Measurements from ENCODE around the gene PAPSS1. TPM values are rescaled to one million over a fixed set of nuclear protein-coding genes. Genes with fewer than 3 reads are reported as not detected.
"Not testable (repeated sequence)": the region's sequence is repeated elsewhere in the genome, so short reads cannot be mapped to it uniquely, and the experiment has no call there.

PAPSS1 gene
- polyA plus RNA-seq, 3 donors: 46.4 to 79.6 (median 64.8) TPM

- H3K9ac ChIP-seq (ENCODE audit: insufficient read depth, low read length, poor library complexity, severe bottlenecking): no peak overlapping the region
- no peaks in the 10 kb centered on the region for H3K27me3 ChIP-seq (ENCODE audit: control insufficient read depth in 2 of 2, insufficient read depth in 2 of 2, low read length in 2 of 2)
- peaks cover 15 to 49% of the 10 kb centered on the region in 2 donors for H3K36me3 ChIP-seq (replicated peaks in 1 of 2; ENCODE audit: control insufficient read depth in 1 of 2, insufficient read depth in 2 of 2, low read length in 2 of 2)
These were observed 20.4 kb downstream of the PAPSS1 start for GRCh38 chr4:107699466-107700206.

GRCh38 chr4:107696187-107696586, 23.8 kb downstream of the PAPSS1 start:
- H3K27me3 Mint-ChIP-seq (ENCODE audit: low read depth in 3 of 3); H2AFZ ChIP-seq (ENCODE audit: insufficient read depth, low read depth, low read length, poor library complexity, severe bottlenecking); intact Hi-C loops (cut with micrococcal nuclease); H3K4me2 ChIP-seq (replicated peaks; ENCODE audit: extremely low read depth, low read length, poor library complexity, severe bottlenecking); H3K4me3 ChIP-seq (replicated peaks in 1 of 3; ENCODE audit: low read depth in 2 of 3, low read length in 3 of 3); H3K9me3 ChIP-seq (replicated peaks in 1 of 2; ENCODE audit: control insufficient read depth in 1 of 2, insufficient read depth in 1 of 2, low read length in 2 of 2); H3K27ac Mint-ChIP-seq; H3K4me3 Mint-ChIP-seq; H4K20me1 ChIP-seq (ENCODE audit: insufficient read depth, low read length); H3K27ac ChIP-seq (ENCODE audit: low read depth in 1 of 2, low read length in 2 of 2); H3K9me3 Mint-ChIP-seq; H3K27me3 ChIP-seq (ENCODE audit: control insufficient read depth in 2 of 2, insufficient read depth in 2 of 2, low read length in 2 of 2); DNase-seq; H3K9ac ChIP-seq (ENCODE audit: insufficient read depth, low read length, poor library complexity, severe bottlenecking): not testable (repeated sequence)
- WGBS (ENCODE audit: insufficient coverage): no CpG with 5 or more reads among the region's 6 CpGs
- Mint-ChIP-seq H3K4me1 (peaks cover 16% of the 10 kb centered on the region), H3K36me3 (peaks cover 49 to 62% of the 10 kb centered on the region in 2 donors)
- H3K79me2 ChIP-seq (ENCODE audit: insufficient read depth, low read length): peaks cover 16% of the 10 kb centered on the region
- peaks cover 11 to 17% of the 10 kb centered on the region in 2 donors for H3K4me1 ChIP-seq (ENCODE audit: control insufficient read depth in 1 of 2, insufficient read depth in 2 of 2, low read length in 2 of 2)
- peaks cover 17 to 56% of the 10 kb centered on the region in 2 donors for H3K36me3 ChIP-seq (replicated peaks in 1 of 2; ENCODE audit: control insufficient read depth in 1 of 2, insufficient read depth in 2 of 2, low read length in 2 of 2)

More at GRCh38 chr4:107699466-107700206, 20.4 kb downstream of the PAPSS1 start:
- Histone ChIP-seq H3K9me3 (replicated peaks in 1 of 2; ENCODE audit: control insufficient read depth in 1 of 2, insufficient read depth in 1 of 2, low read length in 2 of 2) (peaks cover 2 to 3% of the 10 kb centered on the region in 2 donors), H4K20me1 (ENCODE audit: insufficient read depth, low read length) (peaks cover 19% of the 10 kb centered on the region), H3K4me1 (ENCODE audit: control insufficient read depth in 1 of 2, insufficient read depth in 2 of 2, low read length in 2 of 2) (no peaks in the 10 kb centered on the region), H2AFZ (ENCODE audit: insufficient read depth, low read depth, low read length, poor library complexity, severe bottlenecking) (no peak overlapping the region), H3K79me2 (ENCODE audit: insufficient read depth, low read length) (peaks cover 34% of the 10 kb centered on the region), H3K27ac (ENCODE audit: low read depth in 1 of 2, low read length in 2 of 2) (no peak overlapping the region), H3K4me3 (replicated peaks in 1 of 3; ENCODE audit: low read depth in 2 of 3, low read length in 3 of 3) (no peak overlapping the region), H3K4me2 (replicated peaks; ENCODE audit: extremely low read depth, low read length, poor library complexity, severe bottlenecking) (no peak overlapping the region)
- TF ChIP-seq CTCF (IDR thresholded peaks at IDR 0.05): no peak
- no CpG with 5 or more reads among the region's 2 CpGs for WGBS (ENCODE audit: insufficient coverage)
- Mint-ChIP-seq H3K9me3 (peaks cover 2 to 16% (median 5%) of the 10 kb centered on the region in 7 donors), H3K27me3 (ENCODE audit: low read depth in 3 of 3) (no peaks in the 10 kb centered on the region), H3K36me3 (peaks cover 41 to 59% of the 10 kb centered on the region in 2 donors), H3K4me1 (peaks cover 2% of the 10 kb centered on the region), H3K4me3 (no peak overlapping the region), H3K27ac (peak overlapping the region in 1 of 7 donors; percentile 18)
- intact Hi-C loops (cut with micrococcal nuclease): no loop called here
- no peak for DNase-seq

All from CD14-positive monocyte (primary cell).